ENCODE data around the gene AKNAD1.

Gene AKNAD1

GRCh38 chr1:108780937-108781574 is 75.8 kb downstream of the AKNAD1 start:
- no peak for DNase-seq

- DNase-seq, result no peak
Measured at GRCh38 chr1:108779455-108779854, 77.4 kb downstream of the AKNAD1 start.

- DNase-seq, result no peak
Measured at GRCh38 chr1:108777839-108778238, 79.1 kb downstream of the AKNAD1 start.

- DNase-seq, result no peak
Measured at GRCh38 chr1:108767708-108768107, 89.2 kb downstream of the AKNAD1 start.

- no peak for DNase-seq
Measured at GRCh38 chr1:108767115-108767514, 89.8 kb downstream of the AKNAD1 start.

Measured in DMS 273 treated with DMSO at 0.1 percent for 48 hours (cell line).